CD4-positive, CD25-positive, alpha-beta regulatory T cell (primary cell): ENCODE measurements around the gene NOL4L. TPM values are rescaled to one million over a fixed set of nuclear protein-coding genes. Genes with fewer than 3 reads are reported as not detected.
A peak's percentile ranks its signal among the peaks of the same experiment; 100 is the strongest.

Experiments used
- ATAC-seq, 2 donors: fragments of 150-1000 bp; cut with Tn5 transposase; one replicate each; pipeline ENCODE4 v1.10.0; 2021; ENCODE audit warnings: low read depth in 2 of 2, moderate number of reproducible peaks in 2 of 2, moderate library complexity in 1 of 2
- DNase-seq, 3 donors: peaks; one replicate each; pipeline versions ENCODE4 v3.0.0 to v3.0.0-alpha.2; 2012 to 2022; ENCODE audit warnings: mixed read lengths in 1 of 3
- H3K27ac ChIP-seq: one replicate; pipeline ENCODE4 v1.7.0; 2013; ENCODE audit warnings: mild to moderate bottlenecking, low read length; ENCODE audit not compliant: insufficient read depth, poor library complexity, severe bottlenecking
- H3K27me3 ChIP-seq: one replicate; pipeline ENCODE4 v1.7.0; 2013; ENCODE audit warnings: low read length; ENCODE audit not compliant: control insufficient read depth, insufficient read depth
- H3K36me3 ChIP-seq: one replicate; pipeline ENCODE4 v1.7.0; 2013; ENCODE audit warnings: mild to moderate bottlenecking, low read length, moderate library complexity; ENCODE audit not compliant: control insufficient read depth, insufficient read depth
- H3K4me1 ChIP-seq: 2 replicates; pipeline ENCODE4 v1.7.0; 2013; ENCODE audit warnings: mild to moderate bottlenecking, low read length; ENCODE audit not compliant: insufficient read depth, control insufficient read depth, poor library complexity, severe bottlenecking
- H3K4me3 ChIP-seq: one replicate; pipeline ENCODE4 v1.7.0; 2013; ENCODE audit warnings: low read depth, mild to moderate bottlenecking, low read length, moderate library complexity
- H3K9me3 ChIP-seq, 2 experiments: 1 replicate in 1 of 2; 2 replicates in 1 of 2; pipeline ENCODE4 v1.7.0; 2013; ENCODE audit warnings: low read length in 2 of 2, mild to moderate bottlenecking in 1 of 2, moderate library complexity in 1 of 2; ENCODE audit not compliant: control insufficient read depth in 2 of 2
- H3K27ac Mint-ChIP-seq, 3 donors: one replicate each; pipeline ENCODE4 v1.8.0; 2020 to 2022; ENCODE audit warnings: mild to moderate bottlenecking in 3 of 3, mixed read lengths in 3 of 3, moderate library complexity in 2 of 3
- H3K27me3 Mint-ChIP-seq: one replicate; pipeline ENCODE4 v1.8.0; 2022; ENCODE audit warnings: mild to moderate bottlenecking, mixed read lengths
- H3K36me3 Mint-ChIP-seq: one replicate; pipeline ENCODE4 v1.8.0; 2020; ENCODE audit warnings: mixed read lengths
- H3K4me1 Mint-ChIP-seq, 4 donors: one replicate each; pipeline ENCODE4 v1.8.0; 2020 to 2022; ENCODE audit warnings: mixed read lengths in 4 of 4, mild to moderate bottlenecking in 1 of 4
- H3K4me3 Mint-ChIP-seq, 4 donors: one replicate each; pipeline ENCODE4 v1.8.0; 2020 to 2022; ENCODE audit warnings: mild to moderate bottlenecking in 4 of 4, mixed read lengths in 4 of 4, moderate library complexity in 3 of 4
- H3K9me3 Mint-ChIP-seq, 7 donors: one replicate each; pipeline ENCODE4 v1.8.0; 2020 to 2022; ENCODE audit warnings: mixed read lengths in 7 of 7, mild to moderate bottlenecking in 3 of 7, moderate library complexity in 2 of 7
- polyA plus RNA-seq, 4 donors: library from polyadenylated mRNA; unstranded; fragments of 300-500 nt; fragmentation: Illumina TruSeq; gene quantifications; one replicate each; pipeline ENCODE4 v1.2.3, GENCODE V29; 2021
- total RNA-seq: library from RNA; stranded (reverse); gene quantifications from one replicate; pipeline ENCODE4 v1.2.3, GENCODE V29; 2022

Gene NOL4L, protein sequence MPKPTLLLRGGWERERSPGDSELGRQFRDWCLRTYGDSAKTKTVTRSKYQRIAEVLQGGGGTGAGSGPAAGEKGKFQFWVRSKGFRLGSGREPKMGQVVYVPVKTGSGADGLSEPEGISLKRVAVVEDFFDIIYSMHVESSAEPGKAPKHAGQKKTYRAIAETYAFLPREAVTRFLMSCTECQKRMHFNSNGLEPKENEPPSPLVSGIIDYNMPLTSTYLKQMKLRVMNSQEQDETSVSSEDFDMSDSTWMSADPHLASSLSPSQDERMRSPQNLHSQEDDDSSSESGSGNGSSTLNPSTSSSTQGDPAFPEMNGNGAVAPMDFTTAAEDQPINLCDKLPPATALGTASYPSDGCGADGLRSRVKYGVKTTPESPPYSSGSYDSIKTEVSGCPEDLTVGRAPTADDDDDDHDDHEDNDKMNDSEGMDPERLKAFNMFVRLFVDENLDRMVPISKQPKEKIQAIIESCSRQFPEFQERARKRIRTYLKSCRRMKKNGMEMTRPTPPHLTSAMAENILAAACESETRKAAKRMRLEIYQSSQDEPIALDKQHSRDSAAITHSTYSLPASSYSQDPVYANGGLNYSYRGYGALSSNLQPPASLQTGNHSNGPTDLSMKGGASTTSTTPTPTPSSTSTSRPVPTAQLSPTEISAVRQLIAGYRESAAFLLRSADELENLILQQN
- total RNA-seq (84.8 TPM), polyA plus RNA-seq (10 to 100 TPM in 3 of 4 donors, 1 to 10 TPM in 1; 7.1 to 11.4 (median 10.6) TPM)

DNA sequence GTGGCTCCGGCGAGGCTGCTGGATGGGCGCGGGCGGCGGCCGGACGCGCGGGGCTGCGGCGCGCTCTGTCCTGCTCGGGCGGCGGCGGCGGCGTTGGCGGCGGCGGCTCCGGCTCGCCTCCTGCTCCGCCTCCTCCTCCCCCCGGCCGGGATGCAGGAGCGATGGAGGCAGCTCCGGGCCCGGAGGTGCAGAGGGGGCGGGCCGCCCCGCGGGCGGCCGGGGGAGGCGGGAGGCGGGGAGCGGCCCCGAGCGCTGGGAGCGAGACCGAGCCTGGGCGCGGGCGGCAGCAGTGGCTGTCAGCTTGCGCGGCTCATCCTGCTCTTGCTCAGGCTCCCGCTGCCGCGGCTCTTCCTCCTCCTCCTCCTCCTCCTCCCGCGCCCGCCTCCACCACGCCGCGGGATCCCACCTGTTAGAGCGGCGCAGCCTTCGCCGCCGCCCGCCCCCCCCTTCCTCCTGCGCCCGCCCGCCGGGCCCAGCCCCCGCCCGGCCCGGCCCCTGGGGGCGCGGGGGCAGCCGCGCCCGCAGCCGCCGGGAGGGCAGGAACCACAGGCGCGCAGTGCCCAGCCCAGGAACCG, at the start of gene NOL4L:
TSS of gene NOL4L (minus strand) at position 323 of the 575 bp plus-strand sequence. CDS start 443 bp downstream, outside the sequence.
- peaks cover 33% of the 10 kb centered on the region for H3K4me1 ChIP-seq
- no peaks in the 10 kb centered on the region for H3K36me3 Mint-ChIP-seq
- H3K27me3 ChIP-seq = no peaks in the 10 kb centered on the region
- DNase-seq (peak; percentile 24 to 40 (median 38)), ATAC-seq (peak; percentile 10 to 30)
- H3K4me3 Mint-ChIP-seq = peak within 1 kb of the TSS; percentile 89 to 97 (median 92)
- H3K9me3 ChIP-seq = no peaks in the 10 kb centered on the region
- H3K27ac Mint-ChIP-seq = peak within 1 kb of the TSS; percentile 43 to 85 (median 79)
- H3K9me3 Mint-ChIP-seq = peaks cover 0 to 3% (median 0%) of the 10 kb centered on the region in 7 donors
- no peaks in the 10 kb centered on the region for H3K36me3 ChIP-seq
- H3K27ac ChIP-seq = peak within 1 kb of the TSS; percentile 41
- H3K4me1 Mint-ChIP-seq = peaks cover 0 to 46% (median 22%) of the 10 kb centered on the region in 4 donors
- peak within 1 kb of the TSS; percentile 53 for H3K4me3 ChIP-seq
- H3K27me3 Mint-ChIP-seq = peaks cover 18% of the 10 kb centered on the region

DNA sequence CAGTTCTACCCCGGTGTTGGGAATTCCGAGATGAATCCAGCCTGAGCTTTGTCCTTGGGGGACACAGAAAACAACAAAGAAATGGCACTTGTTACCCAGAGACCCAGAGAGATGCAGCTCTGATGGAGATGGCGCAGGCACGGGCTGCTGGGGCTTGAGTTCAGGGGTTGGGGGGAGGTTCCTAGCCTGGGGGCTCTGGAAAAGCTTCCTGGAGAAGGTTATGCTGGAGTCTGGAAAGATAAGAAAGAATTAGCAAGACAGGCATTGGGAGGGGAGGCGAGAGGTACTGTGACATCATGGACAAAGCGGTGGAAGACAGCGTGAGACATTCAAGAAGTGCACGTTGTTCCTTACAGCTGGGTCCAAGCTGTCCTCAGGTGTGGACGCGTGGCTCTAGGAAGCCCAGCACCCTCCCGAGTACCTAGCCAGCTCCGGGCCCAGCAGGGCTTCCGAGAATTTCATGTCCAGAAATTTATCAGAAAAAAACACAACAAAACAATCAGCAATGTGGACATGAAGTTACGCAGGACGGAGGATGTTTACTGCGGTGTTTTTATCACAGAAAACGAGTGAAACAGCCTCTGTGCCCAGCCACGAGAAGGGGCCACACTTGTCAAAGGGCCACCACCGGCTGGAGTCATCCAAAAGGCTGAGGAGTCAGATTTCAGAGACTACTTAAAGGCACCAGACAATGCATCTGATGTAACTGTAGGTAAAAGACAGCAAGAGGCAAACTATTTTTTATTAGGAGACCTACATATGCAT, 49.1 kb upstream of the NOL4L start:
- H3K36me3 Mint-ChIP-seq = no peaks in the 10 kb centered on the region
- H3K27me3 Mint-ChIP-seq = peaks cover 11% of the 10 kb centered on the region
- Histone ChIP-seq H3K36me3 (no peaks in the 10 kb centered on the region), H3K4me1 (no peaks in the 10 kb centered on the region), H3K27ac (no peak overlapping the region), H3K4me3 (no peak overlapping the region), H3K27me3 (no peaks in the 10 kb centered on the region), H3K9me3 (no peaks in the 10 kb centered on the region)
- no peak overlapping the region for H3K27ac Mint-ChIP-seq
- ATAC-seq = no peak
- DNase-seq = no peak
- peaks cover 0 to 6% (median 0%) of the 10 kb centered on the region in 4 donors for H3K4me1 Mint-ChIP-seq
- peaks cover 0 to 1% (median 0%) of the 10 kb centered on the region in 7 donors for H3K9me3 Mint-ChIP-seq
- no peak overlapping the region for H3K4me3 Mint-ChIP-seq

DNA sequence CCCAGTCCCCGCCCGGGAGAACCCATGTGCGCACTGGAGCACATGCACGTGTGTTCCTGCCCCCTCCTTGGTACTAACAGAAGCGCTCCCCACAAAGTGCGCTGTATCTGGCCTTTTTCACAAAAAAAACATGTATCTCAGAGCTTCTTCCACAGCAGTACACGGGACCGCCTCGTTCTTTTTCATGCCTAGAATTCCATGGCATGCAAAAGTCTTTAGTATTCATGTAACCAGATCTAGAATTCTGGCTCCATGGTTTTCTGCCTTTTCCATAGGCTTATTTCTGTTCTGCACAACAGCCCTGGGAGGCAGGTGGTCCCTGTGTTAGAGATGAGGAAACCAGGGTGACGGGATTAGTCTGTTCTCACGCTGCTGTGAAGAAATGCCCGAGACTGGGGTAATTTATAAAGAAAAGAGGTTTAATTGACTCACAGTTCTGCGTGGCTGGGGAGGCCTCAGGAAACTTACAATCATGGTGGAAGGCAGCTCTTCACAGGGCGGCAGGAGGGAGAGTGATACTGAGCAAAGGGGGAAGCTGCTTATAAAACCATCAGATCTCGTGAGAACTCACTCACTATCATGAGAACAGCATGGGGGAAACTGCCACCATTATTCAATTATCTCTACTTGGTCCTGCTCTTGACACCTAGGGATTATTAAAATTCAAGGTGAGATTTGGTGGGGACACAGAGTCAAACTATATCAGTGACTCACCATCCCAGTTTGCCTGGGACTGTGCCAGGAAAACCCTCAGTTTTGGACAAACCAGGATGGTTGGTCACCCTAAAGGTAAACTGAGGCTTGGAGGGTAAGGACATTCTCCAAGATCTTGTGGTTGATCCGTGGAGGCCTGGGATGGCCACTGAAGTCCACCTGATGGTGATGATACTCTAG, 47.6 kb upstream of the NOL4L start:
- H3K9me3 ChIP-seq = no peaks in the 10 kb centered on the region
- peaks cover 18% of the 10 kb centered on the region for H3K27me3 Mint-ChIP-seq
- no peak for ATAC-seq
- DNase-seq = no peak
- no peaks in the 10 kb centered on the region for H3K27me3 ChIP-seq
- peaks cover 0 to 7% (median 3%) of the 10 kb centered on the region in 4 donors for H3K4me1 Mint-ChIP-seq
- H3K4me3 Mint-ChIP-seq = no peak overlapping the region
- no peak overlapping the region for H3K4me3 ChIP-seq
- H3K36me3 ChIP-seq = no peaks in the 10 kb centered on the region
- H3K36me3 Mint-ChIP-seq = no peaks in the 10 kb centered on the region
- H3K27ac Mint-ChIP-seq = peak overlapping the region in 1 of 3 donors; percentile 38
- H3K4me1 ChIP-seq = peaks cover 3% of the 10 kb centered on the region
- no peak overlapping the region for H3K27ac ChIP-seq
- peaks cover 0 to 1% (median 0%) of the 10 kb centered on the region in 7 donors for H3K9me3 Mint-ChIP-seq

DNA sequence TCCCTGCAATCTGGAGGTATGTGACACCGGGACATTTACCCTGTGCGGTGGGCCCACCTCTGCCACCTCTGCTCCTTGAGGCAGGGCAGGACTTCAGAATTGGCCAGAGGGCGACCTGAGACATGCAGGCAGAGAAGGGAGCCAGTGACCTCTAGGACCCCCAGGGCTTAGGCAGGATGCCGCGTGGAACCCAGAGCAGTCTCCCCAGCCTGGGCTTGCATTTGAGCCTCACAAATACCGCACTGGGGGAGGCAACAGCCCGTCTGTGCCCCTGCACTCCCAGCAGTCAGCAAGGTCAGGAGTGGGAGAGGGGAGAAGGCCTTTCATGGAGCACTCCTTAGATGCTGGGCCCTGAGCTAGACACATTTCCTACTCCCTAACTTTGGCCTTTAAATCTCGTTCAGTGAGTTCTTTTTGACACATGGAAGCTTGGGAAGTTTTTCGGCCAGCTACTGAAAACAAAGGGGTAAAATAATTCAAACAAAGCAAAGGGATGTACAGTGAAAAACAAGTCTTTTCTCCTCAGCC, 46.9 kb upstream of the NOL4L start:
- Mint-ChIP-seq H3K27me3 (peaks cover 18% of the 10 kb centered on the region), H3K36me3 (no peaks in the 10 kb centered on the region), H3K4me1 (peaks cover 0 to 11% (median 3%) of the 10 kb centered on the region in 4 donors), H3K27ac (peak overlapping the region in 1 of 3 donors; percentile 7), H3K9me3 (peaks cover 0 to 1% (median 0%) of the 10 kb centered on the region in 7 donors), H3K4me3 (no peak overlapping the region)
- Histone ChIP-seq H3K36me3 (no peaks in the 10 kb centered on the region), H3K9me3 (no peaks in the 10 kb centered on the region), H3K27me3 (no peaks in the 10 kb centered on the region), H3K4me3 (no peak overlapping the region), H3K4me1 (peaks cover 10% of the 10 kb centered on the region), H3K27ac (no peak overlapping the region)
- DNase-seq (no peak), ATAC-seq (no peak)

DNA sequence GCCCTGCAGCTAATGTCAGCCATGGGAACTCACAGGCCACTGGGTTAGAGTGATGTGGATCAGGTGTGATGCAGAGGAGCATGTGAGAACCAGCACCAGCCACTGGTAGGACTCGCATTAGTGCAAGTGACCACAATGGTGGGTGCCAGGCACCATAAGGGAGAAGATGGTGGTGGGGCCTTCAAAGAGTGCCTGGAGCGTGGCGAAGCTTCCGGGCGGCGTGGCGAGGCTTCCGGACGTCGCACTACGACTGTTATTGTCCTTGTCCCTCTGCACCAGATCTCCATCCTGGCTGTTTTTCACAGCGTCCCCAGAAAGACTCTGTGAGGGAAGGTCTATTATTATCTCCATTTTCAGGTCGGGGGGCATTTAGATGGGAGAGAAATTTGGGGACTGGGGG, 44.7 kb upstream of the NOL4L start:
- no peak overlapping the region for H3K4me3 Mint-ChIP-seq
- H3K36me3 ChIP-seq = no peaks in the 10 kb centered on the region
- no peak overlapping the region for H3K4me3 ChIP-seq
- H3K4me1 ChIP-seq = peaks cover 13% of the 10 kb centered on the region
- H3K27me3 ChIP-seq = no peaks in the 10 kb centered on the region
- no peak overlapping the region for H3K27ac Mint-ChIP-seq
- H3K4me1 Mint-ChIP-seq = peaks cover 0 to 22% (median 3%) of the 10 kb centered on the region in 4 donors
- peaks cover 18% of the 10 kb centered on the region for H3K27me3 Mint-ChIP-seq
- ATAC-seq (no peak), DNase-seq (no peak)
- H3K9me3 ChIP-seq = no peaks in the 10 kb centered on the region
- H3K27ac ChIP-seq = no peak overlapping the region
- no peaks in the 10 kb centered on the region for H3K36me3 Mint-ChIP-seq
- H3K9me3 Mint-ChIP-seq = peaks cover 0 to 1% (median 0%) of the 10 kb centered on the region in 7 donors

DNA sequence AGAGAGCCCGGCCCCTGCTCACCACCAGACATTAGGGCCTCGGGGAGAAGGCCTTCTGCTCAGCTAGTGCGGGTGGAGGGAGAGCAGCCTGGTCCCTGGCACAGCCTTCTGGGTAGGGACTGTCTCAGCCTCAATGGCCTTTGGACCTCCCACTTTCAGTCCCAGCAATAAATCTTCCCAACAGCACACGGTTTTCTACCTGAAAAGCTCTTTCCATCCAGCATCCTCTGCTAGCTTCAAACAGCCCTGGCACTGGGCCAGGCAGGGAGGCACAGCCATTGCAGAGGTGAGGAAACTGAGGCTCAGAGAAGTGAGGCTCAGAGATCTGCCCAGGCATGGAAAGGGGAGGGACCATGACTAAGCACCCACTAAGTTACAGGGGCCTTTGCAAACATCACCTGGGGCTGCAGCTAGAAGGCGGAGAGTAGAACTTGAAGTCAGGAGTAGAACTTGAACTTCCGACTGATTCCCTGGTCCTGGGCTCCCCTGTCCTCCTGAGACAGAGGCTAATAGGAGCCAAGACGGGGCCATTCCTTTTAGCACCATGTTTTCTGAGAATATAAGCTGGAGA, 43.9 kb upstream of the NOL4L start:
- H3K4me3 ChIP-seq = no peak overlapping the region
- H3K36me3 Mint-ChIP-seq = no peaks in the 10 kb centered on the region
- H3K27ac Mint-ChIP-seq = no peak overlapping the region
- peaks cover 18% of the 10 kb centered on the region for H3K27me3 Mint-ChIP-seq
- ATAC-seq = no peak
- H3K27me3 ChIP-seq = no peaks in the 10 kb centered on the region
- H3K4me3 Mint-ChIP-seq = no peak overlapping the region
- H3K36me3 ChIP-seq = no peaks in the 10 kb centered on the region
- H3K4me1 ChIP-seq = peaks cover 13% of the 10 kb centered on the region
- no peak overlapping the region for H3K27ac ChIP-seq
- no peaks in the 10 kb centered on the region for H3K9me3 ChIP-seq
- DNase-seq = no peak
- H3K4me1 Mint-ChIP-seq = peaks cover 0 to 22% (median 3%) of the 10 kb centered on the region in 4 donors
- H3K9me3 Mint-ChIP-seq = peaks cover 0 to 1% (median 0%) of the 10 kb centered on the region in 7 donors
